DMS 273 treated with DMSO at 0.1 percent for 48 hours (cell line): Measurements from ENCODE around the gene ADGRG1.
"Not testable (repeated sequence)": the region's sequence is repeated elsewhere in the genome, so short reads cannot be mapped to it uniquely, and the experiment has no call there.

ENCODE experiments used
- DNase-seq: peaks from one replicate; lab custom pipeline; 2025; lab: John Stamatoyannopoulos, UW

ADGRG1 gene

GRCh38 chr16:57628008-57628781 lies at the start of gene ADGRG1:
TSS of gene ADGRG1 (plus strand) at chr16:57628630. CDS start at chr16:57650288, 21,658 bp downstream.
- DNase-seq = peak; percentile 60

- no peak for DNase-seq
These were observed 49.1 kb upstream of the ADGRG1 start for GRCh38 chr16:57579361-57579665.

DNA sequence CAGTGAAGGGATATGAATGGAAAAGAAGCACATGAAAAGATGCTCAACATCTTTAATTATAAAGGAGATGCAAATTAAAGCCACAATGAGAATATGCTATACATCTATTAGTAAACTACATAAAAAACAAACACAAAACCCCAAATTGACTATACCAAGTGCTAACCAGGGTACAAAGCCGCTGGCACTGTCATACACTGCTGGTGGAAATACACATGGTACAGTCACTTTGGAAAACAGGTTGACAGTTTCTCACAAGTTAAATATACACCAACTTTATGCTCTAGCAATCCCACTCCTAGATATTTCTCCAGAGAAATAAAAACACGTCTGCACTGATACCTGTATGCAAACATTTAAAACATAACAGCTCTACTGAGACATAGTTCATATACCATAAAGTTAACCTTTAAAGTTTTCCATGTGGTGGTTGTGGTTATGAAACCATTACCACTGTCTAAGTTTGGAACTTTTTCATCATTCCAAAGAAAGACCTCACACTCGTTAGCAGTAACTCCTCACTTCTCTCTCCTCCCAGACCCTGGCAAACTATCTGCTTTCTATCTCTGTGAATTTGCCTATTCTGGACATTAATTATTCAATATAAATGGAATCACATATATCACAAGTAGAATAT lies 43.3 kb upstream of the ADGRG1 start:
- DNase-seq = no peak

GRCh38 chr16:57588831-57589230 lies 39.6 kb upstream of the ADGRG1 start:
- no peak for DNase-seq

DNA sequence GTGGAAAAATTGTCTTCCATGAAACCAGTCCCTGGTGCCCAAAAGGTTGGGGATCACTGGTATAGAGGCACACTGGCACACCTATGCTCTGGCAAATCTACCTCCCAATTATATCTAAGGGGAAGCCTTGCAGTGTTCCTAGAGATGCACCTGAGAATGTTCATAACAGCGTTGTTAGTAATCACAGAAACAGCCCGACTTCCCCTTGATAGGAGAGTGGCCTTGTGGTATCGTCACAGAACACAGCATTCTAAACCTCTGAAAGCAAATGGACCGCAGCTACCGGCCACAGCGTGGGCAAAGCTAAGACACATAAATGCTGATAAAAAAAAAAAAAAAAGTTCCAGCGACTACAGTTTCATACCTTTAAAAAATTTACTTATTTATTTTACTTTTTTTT lies 39.1 kb upstream of the ADGRG1 start:
- no peak for DNase-seq

DNA sequence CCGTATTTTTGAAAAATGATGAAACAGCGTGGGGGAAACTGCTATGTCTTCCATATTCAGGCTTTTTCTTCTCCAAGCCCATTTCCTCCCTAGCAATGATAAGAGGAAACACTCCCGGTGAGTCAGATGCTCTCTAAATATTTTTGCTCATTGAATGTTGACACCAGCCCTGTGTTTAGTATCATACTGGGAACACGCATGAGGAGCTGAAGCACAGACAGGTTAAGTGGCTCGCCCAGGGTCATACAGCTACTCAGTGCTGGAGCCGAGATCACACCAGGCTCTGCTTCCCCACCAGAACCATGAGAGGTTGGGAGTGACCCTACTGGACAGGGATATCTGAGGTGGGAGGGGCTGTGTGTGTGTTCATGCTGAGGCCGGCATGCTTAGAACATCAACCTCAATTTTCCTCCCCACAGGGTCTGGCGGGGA lies 37.8 kb upstream of the ADGRG1 start:
- no peak for DNase-seq

DNA sequence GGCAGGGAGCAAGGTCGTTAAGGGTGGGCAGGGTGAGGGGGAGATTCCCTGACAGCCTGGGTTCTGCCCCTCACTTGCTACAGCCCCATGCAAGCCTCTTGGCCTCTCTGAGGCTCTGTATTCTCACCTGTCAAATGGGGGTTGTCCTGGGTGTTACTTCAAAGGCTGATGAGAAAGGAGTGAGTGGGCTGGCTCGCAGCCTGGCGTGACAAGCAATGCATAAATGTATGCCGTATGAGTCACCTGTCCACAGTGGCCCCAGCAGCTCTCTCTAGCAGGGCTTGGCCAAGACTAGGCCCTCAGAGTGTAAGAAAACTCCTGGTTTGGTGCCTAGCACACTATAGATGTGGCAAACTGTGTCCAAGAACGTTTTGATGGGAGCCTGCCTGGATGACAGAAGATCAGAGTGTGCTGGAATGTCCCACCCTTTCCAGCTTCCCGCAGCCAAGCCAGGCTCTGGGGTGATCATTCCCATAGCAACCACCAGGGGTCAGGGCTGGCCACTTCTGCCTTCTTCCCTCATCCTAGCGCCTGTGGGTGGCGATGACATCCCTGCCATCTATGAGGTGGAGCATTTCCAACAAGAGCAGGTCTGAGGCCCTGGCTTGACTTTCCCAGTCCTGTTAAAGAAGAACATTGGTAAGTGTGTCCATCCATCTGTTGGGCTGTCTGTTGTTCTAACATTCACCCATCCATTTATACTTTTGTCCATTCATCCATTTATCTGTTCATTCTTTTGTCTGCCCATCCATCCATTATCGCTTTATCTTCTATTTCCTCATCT lies 37.2 kb upstream of the ADGRG1 start:
- DNase-seq = peak; percentile 54

DNA sequence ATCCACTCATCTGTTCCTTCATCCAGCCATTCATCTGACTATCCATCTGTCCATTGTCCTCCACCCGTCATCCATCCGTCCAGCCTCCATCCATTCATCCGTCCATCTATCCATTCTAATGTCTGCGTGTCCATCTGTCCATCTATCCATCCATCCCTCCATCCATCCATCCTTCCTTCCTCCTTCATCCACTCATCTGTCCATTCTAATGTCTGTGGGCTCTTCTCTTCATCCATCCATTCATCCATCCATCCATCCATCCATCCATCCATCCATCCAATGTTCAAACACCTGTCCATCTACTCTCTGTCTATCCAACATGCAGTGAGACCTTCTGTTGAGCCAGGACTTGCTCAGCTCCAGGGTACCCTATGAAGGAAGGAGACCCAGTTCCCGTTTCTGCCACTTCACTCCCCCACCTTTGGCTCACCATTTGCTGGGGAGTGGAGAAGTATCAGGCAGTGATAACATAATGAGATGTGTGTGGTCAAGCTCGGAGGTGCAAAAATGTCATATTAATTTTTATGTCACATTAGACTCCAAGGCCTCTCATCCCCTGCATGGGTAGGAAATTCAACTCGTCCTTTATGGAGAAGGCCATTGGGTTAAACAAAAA lies 36.5 kb upstream of the ADGRG1 start:
- DNase-seq = no peak

DNA sequence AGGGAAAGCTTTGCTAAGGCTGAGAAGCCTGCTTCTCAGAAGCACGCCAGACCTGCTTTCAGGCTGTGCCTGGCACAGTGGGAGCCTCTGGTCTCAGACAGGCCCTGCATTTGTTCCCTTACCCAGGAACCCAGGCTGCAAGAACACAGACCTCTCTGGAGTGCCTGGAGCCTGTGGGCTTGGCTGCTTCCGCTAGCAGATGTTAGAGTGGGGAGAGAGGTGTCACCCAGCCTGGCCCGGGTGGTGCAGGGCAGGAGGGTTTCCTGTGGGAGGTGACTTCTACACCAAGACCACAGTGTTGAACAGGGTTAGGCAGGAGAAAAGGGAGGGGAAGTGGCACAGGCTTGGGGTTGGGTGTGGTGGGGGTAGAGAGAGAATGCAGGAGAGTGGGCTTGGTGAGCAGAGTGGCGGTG lies 35.8 kb upstream of the ADGRG1 start:
- no peak for DNase-seq

- DNase-seq = no peak
These were observed 35.4 kb upstream of the ADGRG1 start for GRCh38 chr16:57593021-57593420.

GRCh38 chr16:57593990-57594389 lies 34.4 kb upstream of the ADGRG1 start:
- DNase-seq = no peak

DNA sequence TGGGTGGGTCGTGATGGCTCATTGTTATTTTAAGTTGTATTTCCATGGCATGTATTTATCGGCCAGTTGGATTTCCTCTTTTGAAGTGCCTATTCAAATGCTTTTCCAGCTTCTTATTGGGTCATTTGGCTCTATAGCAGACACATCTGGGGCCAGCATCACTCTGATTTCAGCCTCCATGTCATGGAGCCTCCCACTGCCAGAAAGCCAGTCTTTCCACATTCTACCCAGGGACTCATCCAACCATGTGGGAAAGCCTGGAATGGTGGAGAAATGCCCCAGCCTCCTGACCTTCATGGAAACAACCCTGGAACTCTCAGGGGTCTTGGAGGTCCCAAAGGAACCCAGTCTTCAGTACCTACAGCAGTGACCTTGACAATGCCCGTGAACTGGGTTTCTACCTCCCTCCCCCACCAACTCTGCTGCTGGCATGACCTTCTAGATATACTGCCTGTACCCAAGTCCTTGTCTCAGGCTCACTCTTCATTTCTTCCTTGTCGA lies 33.8 kb upstream of the ADGRG1 start:
- DNase-seq = no peak

DNA sequence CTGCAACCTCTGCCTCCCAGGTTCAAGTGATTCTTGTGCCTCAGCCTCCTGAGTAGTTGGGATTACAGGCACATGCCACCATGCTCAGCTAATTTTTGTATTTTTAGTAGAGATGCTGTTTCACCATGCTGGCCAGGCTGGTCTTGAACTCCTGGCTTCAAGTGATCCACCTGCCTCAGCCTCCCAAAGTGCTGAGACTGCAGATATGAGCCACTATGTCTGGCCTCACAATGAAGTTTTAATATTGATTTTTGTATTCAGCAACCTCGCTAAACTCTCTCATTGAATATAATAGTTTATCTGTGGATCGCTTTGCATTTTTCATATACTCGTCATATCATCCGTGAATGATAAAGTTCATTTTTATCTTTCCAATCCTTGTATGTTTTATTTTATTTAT lies 32.2 kb upstream of the ADGRG1 start:
- not testable (repeated sequence) for DNase-seq

DNA sequence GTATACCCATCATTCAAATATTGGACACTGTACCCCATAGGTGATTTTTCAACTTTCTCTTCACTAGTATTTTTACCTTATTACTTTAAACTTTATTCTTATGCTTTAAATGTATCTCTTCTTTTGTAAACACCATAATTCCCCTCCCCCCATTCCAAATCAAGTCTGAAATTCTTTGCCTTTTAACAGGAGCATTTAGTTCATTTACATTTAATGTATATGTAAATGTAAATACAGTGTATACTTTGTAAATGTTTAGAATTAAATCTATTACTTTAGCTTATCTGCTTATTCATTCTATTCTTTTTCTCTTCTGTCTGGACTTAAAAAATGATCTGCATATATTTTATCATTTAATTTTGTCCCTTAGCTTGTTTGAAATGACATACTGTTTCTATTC lies 30.0 kb upstream of the ADGRG1 start:
- DNase-seq = no peak

- no peak for DNase-seq
These were observed 28.2 kb upstream of the ADGRG1 start for GRCh38 chr16:57600048-57600835.

DNA sequence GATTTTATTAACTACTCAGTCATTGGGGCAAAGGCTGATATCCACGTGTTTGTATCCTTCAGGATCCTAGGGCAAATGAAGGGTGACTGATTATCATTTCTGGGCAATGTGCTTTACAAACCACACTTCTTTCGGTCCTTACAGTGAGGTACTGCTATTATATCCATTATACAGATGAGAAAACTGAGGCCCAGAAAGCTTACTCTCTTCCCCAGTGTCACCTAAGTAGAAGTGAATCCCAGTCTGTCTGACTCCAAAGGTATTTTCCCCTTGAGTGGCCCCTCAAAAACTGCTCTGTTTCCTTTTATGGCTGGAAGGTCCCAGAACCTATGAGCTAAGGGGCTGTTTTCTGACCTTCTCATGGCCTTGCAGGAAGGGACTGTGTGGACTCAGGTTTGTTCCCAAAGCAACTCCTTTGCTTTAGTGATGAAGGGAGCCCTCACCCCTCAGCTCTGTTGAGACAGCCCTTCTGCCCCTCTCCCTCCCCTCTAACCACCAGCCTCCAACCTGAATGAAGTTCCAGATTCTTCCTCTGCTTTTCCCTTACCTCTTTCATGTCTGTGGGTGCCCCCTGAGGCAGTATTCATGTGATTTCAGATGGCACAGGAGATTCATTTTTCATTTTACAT lies 27.4 kb upstream of the ADGRG1 start:
- no peak for DNase-seq

GRCh38 chr16:57601801-57602478 lies 26.5 kb upstream of the ADGRG1 start:
- no peak for DNase-seq

- no peak for DNase-seq
These were observed 25.1 kb upstream of the ADGRG1 start for GRCh38 chr16:57603115-57604024.

DNA sequence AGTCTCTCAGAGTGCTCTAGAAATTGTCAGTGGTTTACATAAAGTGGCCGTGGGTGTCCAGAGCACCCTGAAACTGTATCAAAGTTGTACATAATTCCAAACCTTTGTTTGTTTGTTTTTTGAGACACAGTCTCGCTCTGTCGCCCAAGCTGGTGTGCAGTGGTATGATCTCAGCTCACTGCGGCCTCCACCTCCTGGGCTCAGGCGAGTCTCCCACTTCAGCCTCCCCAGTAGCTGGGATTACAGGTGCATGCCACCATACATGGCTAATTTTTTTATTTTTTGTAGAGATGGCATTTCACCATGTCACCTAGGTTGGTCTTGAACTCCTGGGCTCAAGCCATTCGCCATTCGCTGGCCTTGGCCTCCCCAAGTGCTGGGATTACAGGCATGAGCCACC lies 24.3 kb upstream of the ADGRG1 start:
- no peak for DNase-seq
